NCI-H2107 treated with DMSO at 0.1 percent for 48 hours (cell line): Measurements from ENCODE around the gene BTG2.

Source experiments
- DNase-seq: peaks from one replicate; lab custom pipeline; 2025; ENCODE audit not compliant: unreplicated experiment; lab: John Stamatoyannopoulos, UW

BTG2 gene

DNA sequence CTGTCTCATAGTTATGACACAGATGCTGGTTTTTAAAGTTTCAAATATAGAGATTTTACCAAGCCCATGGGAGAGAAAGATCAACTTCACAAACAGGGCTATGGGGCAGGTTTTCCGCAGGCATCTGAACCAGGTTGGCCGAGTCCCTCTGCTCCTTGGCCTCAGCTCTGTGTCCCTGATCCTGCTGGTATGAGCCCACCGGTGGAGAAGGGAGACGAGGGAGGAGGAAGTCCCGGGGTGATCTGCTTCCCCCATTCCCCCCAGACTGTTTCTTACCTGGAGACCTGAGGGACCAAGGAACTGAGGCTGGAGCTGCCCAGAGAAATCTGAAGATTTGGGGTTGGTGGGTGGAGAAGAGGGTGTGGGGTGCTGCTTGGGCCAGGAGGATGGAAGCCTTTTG lies 28.9 kb upstream of the BTG2 start:
- DNase-seq: no peak

DNA sequence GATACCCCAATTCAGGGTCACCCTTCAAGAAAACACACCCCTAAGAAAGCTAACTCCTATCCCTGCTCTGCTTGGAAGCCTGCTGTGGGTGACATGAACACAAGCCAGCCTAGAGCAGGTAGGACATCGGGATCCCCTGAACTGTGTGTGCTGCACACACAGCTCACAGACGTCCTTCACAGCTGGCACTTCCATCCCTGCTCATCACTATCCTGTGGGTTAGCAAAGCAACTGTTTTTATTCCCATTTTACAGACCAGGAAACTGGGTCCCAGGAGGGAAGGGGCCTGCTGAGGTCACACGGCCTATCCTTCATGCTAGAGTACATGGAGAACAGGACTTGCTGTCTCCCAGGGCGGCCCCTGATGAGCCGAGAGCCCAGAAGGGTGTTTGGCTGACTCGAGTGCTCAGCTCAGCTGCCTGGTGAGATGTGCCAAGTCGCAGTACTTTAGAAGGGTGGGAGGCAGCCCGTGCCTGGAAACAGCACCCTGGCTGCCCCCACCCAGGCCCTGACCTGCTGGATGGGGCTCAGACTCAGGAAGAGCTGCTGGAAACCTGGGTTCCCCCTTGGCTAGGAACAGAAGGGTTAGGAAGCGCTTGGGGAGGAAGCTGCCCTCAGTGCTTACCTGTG lies 28.3 kb upstream of the BTG2 start:
- DNase-seq: no peak

DNA sequence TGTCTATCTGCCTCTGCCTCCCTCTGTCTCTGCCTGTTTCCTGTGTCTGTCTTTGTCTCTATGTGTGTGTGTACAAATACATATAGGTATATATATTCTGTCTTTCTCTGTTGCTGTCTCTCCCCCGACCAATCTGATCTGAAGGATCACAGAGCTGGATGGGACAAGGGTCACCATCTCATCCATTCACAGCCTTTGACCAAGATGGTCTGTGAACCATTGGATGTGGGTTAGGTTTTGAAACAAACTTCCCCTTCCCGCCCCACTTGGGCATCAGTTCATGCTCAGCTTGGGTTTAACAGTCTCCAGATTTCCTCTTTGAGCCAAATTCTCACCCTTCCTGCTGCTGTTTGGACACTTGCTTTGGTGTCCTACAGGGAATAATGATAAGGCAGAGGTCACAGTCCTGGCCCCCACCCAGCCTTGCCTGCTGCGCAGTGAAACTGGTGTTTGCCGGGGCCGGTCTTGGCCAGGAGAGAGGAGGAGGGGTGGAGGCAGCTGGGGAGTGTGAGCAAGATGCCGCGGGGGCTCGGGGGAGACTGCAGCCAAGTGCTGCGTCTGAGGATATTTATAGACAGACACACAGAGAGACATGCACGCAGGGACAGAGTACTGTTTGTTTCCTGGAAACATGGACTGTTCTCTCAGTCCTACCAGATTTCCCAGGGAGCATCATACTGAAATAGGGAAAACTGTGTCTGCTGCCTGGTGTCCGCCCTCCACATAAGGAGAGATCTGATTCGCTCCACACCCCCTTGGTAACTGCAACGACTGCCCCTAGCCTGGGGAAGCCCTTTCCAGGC lies 27.0 kb upstream of the BTG2 start:
- DNase-seq: peak; percentile 39

DNA sequence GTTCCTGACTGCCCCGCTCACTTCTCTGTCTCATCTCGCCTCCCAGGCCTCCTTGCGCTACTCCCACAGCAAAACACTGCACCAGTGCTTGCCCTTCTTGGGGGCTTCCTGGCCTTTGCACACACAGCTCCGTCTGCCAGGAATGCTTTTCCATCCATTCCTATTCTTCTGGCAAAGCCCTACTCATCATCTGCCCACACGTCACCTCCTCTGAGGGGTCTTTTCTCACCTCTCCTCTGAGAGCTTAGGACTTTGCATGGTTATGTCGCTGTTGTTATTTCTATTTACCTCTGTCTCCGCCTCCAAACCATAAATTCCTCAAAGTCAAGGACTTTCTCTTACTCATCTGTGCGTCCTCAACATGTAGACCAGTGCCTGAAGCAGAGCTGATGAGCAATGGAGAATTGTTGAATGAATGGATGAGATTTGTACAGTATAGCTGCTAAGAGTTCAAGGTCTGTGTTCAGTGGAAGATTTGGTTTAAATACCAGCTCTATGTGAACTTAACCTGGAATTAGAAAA lies 26.4 kb upstream of the BTG2 start:
- DNase-seq: no peak

DNA sequence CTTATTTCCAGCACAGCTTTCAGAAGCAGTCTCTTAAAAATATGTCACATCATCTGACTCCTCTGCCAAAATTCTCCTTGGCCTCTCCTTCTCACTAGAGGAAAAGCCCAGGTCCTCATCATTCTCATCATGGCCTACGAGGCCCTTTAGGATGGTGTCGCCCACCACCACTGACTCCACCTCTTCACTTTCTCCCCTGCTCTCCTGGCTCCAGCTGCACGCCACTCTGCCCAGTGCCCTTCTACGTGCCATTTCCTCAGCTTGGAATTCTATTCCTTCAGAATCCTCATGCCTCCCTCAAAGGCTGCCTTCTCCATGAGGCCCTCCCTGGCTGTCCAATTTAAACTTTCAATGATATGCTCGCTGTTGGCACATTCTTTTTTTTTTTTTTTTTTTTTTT lies 25.3 kb upstream of the BTG2 start:
- DNase-seq: no peak

DNA sequence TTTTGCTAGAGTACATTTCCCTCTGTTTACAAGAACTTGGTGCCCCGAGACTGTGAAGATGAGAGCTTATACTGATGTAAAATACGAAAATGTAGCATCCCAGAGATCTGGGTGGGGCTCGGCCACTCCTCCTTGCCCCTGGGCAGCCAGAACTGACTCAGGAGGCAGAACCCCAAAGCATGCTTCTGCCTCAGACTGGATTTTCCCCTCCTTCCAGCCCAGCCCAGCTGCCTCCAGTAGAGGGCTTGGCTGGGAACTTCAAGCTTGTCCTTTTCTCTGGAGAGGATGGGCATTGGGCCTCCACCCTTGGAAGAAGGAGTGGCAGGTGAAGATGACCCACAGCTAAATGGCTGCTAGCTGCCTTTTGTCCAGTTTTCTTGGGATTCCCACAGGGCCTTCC lies 24.3 kb upstream of the BTG2 start:
- no peak for DNase-seq

DNA sequence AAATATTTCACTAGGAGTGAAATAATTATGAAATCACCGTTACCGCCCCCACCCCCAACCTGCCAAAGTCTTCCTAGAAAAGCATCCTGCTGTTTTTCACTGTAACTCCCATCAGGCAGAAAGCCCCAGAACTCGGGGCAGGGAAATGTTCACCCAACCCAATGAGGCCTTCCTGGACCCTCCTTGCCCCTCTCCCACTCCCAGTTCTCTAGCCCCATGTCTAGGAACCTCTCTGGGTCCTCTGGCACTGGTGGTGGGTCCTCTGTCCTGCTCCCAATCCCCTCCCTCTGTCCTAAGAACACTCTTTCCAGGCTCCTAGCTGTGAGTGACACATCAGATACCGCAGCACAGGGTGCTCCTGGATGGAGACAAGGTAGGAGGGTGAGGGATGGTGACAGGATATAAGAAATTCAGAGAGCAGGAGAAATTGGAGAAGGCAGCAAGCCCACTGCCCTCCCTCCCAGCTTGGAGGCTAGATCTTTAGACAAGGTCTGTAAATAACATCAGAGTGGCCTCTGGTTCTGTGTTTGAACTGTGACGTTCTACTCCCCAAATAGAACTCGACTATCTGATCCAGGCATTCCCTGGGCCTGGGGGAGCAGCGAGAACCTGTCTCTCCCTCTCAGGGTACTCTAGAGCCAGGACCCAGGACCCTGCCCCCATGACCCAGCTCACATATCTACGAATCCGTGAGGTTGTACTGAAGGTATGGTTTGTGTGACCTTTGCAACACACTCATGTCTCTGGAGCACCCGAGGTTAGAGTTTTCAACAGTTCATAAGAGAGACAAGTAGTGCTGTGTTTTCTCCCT lies 23.3 kb upstream of the BTG2 start:
- peak; percentile 22 for DNase-seq

DNA sequence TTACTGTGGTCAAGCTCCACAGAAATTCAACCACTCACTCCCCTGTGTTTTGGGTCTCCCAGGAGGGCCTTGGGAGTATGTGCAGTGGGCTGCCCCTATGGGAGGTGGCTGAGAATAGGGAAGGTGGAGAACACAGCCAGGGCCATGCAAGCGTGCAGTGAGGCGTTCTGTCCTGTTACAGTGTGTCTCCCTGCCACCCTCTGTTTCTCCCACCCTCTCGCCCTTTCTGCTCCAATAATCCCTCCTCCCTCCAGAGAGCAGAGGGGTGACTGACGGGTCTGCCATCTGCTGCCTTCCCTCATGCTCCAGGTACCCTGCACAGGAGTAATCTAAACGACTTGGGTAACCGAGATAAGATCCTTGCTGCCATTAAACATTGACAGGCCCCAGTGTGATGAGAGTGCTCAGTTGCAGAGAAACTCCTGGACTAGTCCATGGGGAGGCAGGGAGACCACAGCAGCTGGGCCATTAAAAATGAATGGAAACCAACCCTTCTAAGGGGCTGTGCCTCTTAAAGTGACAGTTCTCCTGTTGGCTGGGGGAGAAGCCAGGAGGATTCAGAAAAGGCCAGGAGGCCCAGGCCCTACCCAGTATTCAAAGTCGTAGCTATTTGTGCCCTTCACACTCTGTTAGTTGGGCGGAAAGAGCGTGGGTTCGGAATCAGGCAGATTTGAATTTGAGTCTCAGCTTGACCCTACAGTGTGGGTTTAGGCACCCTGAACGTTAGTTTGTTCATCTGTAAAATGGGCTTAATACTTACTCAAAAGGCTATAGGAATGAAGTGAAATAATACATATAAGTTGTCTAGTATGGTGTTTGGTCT lies 22.4 kb upstream of the BTG2 start:
- DNase-seq: peak; percentile 77

DNA sequence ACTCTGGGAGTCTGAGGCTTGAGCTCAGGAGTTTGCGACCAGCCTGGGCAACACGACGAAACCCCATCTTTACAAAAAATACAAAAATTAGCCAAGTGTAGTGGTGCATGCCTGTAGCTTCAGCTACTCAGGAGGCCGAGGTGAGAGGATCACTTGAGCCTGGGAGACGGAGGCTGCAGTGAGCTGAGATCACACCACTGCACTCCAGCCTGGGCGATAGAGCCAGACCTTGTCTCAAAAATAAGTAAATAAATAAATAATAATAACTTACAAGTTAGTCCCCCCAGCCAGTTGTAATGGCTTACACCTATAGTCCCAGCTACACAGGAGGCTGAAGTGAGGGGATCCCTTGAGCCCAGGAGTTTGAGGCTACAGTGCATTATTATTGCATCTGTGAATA lies 21.7 kb upstream of the BTG2 start:
- DNase-seq: no peak

DNA sequence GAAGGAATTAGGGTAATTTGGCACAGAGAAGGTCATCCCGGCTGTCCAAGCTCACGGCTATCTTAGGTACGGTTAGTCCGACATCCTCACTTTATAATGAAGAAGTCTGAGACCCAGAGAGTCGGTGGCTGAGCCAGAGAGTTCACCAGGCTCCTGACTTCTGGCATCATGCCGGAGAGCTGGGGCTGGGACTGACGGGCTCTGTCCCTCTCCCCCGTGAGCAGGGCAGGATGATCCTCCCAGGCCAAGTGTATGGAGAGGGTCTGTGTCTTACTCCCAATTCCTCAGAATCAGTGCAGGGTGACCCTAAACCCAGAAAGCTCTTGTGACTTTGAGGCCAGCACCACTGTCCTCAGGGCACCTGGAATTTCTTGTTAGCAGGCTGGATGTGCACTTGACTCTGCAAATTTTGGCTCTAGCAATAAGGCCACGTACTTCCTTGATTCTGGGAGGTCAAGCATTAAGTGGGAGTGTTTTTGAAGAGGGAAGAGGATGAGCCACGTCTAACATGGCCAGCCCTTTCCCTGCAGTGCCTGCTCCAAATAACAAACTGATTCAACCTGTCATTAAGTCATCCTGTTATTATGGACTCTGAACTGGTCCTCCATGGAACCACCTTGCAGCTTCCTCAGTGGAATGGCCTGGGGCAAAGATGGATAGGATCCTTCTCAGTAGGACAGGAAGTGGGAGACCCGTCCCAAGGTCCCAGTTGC lies 20.8 kb upstream of the BTG2 start:
- no peak for DNase-seq

DNA sequence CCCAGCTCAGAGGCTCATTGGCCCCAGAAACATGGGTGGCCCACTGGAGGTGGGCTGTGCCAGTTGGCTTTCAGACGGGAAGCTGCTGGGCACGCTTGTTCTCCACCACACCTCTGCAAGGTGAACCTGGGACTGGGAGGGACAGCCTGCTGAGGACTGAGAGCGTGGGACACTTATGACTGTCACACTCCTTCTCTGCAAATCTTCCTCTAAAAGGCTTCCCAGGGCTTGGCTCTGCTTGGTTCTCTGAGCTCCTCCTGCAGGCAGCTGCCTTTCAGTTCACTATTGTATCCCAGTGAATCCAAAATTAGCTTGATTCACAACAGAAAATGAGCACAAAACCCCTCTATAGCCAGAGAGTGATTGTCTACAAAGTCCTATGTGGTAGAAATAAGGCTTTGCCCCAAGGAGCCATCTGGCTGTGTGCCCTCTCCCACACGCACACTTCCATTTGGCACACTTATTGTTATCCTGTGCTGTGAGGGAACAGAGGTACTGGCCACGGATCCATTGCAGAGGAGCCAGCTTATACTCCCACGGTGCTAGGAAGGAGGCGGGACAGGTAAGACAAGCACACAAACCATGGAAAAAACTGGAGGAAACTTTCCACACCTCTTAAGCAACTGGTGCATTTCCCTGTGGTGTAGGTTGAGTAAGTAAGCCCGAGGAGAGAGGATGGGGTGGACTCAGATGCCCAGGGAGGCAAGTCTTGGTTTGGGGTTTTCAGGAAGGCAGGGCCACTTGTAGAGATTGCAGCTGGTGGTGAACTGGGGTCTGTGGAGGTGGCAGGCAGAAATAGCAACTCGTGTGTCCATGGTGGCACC lies 18.9 kb upstream of the BTG2 start:
- DNase-seq: no peak

DNA sequence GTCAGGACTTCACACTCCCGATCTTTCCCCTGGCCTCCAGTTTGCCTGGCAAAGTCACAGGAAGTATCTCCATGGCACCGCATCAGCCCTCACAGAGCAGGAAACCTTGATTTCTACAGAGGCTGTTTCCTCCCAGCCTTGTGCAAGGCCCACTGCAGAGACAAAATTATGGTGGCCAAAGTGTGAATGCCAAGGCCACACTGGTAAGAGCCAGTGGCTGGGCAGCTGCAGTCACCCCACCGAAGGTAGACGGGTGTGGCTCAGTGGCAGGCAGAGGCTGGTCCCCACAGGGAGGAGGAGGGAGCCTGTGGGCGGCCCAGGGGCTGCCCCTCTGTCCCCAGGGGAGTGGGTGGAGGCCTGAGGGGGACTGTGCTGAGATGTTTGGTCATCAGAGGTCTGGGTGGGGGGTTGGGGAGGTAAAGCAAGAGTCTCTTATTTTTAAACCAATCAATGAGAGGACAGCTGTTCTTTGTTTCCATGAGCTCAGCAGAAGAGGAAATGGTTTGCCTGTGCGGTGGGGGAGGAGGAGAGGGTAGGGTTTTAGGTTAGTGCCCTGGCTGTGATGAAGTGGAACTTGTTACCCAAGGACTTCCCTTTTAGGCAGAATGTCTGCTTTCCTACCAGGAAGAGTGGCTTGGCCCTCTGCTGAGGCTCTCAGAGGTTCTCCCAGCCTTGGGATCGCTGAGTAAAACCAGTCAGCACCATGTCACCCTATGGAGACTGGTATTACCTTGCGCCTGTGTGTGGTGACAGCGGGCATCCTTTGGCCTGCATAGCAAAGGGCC lies 18.0 kb upstream of the BTG2 start:
- peak; percentile 75 for DNase-seq

DNA sequence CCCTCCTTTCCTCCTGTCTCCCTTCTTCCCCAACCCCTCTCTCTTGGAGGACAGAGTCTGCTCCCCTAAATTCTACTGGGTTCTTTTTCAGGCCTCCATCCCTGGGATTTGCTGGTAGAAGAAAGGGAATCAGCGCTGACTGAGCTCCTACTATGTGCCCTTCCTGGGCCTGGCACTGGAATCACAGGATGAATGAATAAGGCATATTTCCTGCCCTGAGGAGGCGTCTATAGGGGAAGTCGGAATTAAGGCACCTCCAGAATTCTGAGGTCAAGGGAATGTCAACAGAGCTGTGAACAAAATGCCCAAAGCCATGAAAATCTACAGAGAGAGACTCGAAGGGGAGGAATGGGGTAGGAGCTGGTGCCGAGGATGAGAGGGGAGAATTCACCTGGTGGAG lies 17.4 kb upstream of the BTG2 start:
- DNase-seq: no peak

DNA sequence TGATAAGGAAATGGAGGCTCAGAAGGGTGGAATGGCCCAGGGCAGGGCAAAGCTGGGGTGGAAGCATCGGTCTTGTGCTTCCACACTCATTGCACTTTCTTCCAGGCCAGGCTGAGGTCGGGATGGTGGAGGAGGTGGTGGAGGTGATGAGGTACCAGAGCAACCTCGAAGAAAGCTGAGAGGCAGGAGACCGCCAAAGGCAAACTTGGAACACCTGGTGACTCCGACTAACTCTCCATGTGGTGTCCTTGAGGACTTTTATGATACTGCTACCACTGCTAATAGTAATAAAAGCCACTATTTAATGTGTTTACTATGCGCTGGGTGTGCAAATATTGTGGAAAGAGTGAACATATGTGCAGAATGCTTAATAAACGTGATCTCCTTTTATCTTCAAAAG lies 16.9 kb upstream of the BTG2 start:
- DNase-seq: peak; percentile 41

DNA sequence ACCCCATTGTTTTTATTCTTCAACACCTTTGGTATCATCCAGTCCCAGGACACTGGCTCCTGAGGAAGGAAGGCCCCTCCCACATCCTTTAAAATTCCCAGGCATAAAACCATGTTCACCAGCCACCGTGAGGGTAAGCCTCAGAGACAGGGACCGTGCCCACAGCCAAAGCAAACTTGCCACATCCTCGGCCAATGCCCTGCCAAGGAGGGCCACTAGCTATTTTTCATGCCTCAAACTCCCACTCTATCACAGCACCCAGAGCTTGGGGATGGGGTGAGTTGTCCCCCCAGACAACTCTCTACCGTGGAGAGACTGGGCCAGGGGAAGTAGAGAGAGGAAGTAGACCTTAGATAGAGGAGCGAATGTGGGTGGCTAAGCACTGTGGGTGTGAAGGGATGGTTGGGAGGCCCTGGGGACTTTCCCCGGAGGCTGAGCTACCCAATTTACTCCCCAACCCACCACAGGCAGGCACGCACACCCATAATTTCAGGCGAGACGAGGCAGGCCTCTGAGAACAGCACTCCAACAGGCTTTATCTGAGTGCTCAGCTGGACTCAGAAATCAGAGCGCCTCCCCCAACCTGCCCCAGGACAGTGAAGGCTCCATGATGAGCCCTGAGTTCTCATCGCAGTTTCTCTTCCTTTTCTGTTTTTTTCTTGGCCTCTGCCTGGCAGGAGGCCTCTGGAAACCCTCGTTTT lies 15.9 kb upstream of the BTG2 start:
- peak; percentile 29 for DNase-seq

DNA sequence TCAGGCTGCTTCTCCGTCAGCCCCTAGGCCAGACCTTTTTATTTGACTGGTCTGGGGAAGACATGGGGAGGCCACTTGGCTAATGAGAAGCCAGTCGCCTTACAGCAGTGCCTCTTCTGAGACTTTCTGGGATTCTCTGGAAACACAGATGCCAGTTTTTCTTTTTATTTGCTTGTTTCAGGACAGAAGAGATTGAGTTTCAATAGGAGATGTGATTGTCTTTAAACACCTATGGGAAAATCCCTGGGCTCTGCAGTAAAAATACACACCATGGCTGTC lies 15.4 kb upstream of the BTG2 start:
- no peak for DNase-seq

DNA sequence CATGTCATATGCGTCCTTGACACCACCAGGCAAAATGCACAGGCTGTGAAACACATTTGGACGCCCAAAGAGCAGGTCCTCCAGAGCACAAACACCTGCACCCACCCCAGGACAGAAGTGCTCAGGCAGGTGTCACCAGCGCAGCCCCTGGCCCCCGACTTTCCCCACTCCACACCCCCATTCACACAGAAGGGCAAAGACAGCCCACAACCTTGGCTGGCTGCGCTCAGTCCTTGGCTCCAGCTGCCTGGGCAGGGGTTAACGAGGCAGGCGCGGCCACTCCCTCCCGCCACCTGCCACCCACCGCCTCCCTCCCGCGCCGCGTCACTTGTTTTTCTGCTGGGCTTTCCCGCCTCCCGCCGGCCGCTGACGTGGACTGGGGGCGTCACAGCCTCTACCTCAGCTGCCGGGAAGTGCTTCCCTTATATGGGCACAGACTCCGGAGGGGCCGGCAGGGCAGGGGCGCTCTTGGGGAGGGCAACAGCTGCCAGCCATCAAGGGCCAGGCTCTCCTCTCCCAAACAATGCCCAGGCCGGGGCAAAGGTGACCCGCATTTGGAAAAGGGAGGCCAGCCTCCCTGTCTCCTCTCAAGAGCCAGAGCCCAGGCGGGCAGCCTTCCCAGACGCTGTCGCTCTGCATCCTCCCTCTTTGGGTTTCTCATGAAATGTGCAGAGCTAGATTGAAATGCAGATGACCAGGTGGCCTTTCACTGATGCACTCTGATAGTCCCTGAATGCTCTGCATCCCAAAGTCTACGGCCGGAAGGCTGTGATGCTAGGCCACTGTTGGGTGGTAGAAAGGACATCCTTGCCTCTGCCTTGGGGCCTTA lies 14.8 kb upstream of the BTG2 start:
- peak; percentile 93 for DNase-seq
